ENCODE measurements around the gene MARF1. TPM values are rescaled to one million over a fixed set of nuclear protein-coding genes. Genes with fewer than 3 reads are reported as not detected.
"Not testable (repeated sequence)": the region's sequence is repeated elsewhere in the genome, so short reads cannot be mapped to it uniquely, and the experiment has no call there.

Gene MARF1
- total RNA-seq, 1 experiment from 2014 or later, result 71.6 TPM

- Histone ChIP-seq H3K4me3 (ENCODE audit: low read depth, low read length, poor library complexity, severe bottlenecking) (no peak overlapping the region), H3K9me3 (ENCODE audit: low read depth, low read length, poor library complexity, severe bottlenecking) (no peaks in the 10 kb centered on the region), H3K27me3 (replicated peaks; ENCODE audit: insufficient read depth, low read depth, low read length, poor library complexity) (no peaks in the 10 kb centered on the region), H3K4me1 (ENCODE audit: insufficient read depth, low read length, poor library complexity, severe bottlenecking) (no peaks in the 10 kb centered on the region), H3K27ac (ENCODE audit: low read depth, low read length, poor library complexity, severe bottlenecking) (no peak overlapping the region), H3K36me3 (ENCODE audit: insufficient read depth, low read length, poor library complexity, severe bottlenecking) (peaks cover 11% of the 10 kb centered on the region)
- ChIA-PET CTCF (no interaction called here), POLR2A (ENCODE audit: low non-redundant PET) (no interaction called here)
- no peak for DNase-seq (ENCODE audit: low spot score)
- TF ChIP-seq EZH2 (IDR thresholded peaks at IDR 0.05; ENCODE audit: borderline replicate concordance, low read depth, low read length, poor library complexity, severe bottlenecking) (no peak), CTCF (conservative IDR thresholded peaks at IDR 0.05; ENCODE audit: low read depth, low read length) (no peak)
- BruUV-seq (replicated peaks), result no TSS peak
- intact Hi-C loops (cut with micrococcal nuclease; ENCODE audit: unreplicated experiment), result no loop called here
Measured at GRCh38 chr16:15660203-15660601, 17.2 kb upstream of the MARF1 start.

DNA sequence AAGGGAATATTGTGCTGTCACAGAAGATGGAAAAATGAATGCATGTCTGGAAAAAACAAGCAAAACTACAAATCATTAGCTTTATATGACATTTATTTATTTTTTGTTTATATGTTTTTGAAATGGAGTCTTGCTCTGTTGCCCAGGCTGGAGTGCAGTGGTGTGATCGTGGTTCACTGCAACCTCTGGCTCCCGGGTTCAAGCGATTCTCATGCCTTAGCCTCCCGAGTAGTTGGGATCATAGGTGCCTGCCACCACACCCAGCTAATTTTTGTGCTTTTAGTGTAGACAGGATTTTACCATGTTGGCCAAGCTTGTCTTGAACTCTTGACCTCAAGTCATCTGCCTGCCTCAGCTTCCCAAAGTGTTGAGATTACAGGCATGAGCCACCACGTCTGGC is 15.6 kb upstream of the MARF1 start:
- DNase-seq (ENCODE audit: low spot score), result no peak
- Histone ChIP-seq H3K9me3 (ENCODE audit: low read depth, low read length, poor library complexity, severe bottlenecking) (no peaks in the 10 kb centered on the region), H3K36me3 (ENCODE audit: insufficient read depth, low read length, poor library complexity, severe bottlenecking) (peaks cover 3% of the 10 kb centered on the region), H3K4me3 (ENCODE audit: low read depth, low read length, poor library complexity, severe bottlenecking) (no peak overlapping the region), H3K27me3 (replicated peaks; ENCODE audit: insufficient read depth, low read depth, low read length, poor library complexity) (no peaks in the 10 kb centered on the region), H3K4me1 (ENCODE audit: insufficient read depth, low read length, poor library complexity, severe bottlenecking) (no peaks in the 10 kb centered on the region), H3K27ac (ENCODE audit: low read depth, low read length, poor library complexity, severe bottlenecking) (no peak overlapping the region)
- POLR2A ChIA-PET (ENCODE audit: low non-redundant PET), result no interaction called here
- CTCF ChIA-PET, result no interaction called here
- no peak for TF ChIP-seq EZH2 (IDR thresholded peaks at IDR 0.05; ENCODE audit: borderline replicate concordance, low read depth, low read length, poor library complexity, severe bottlenecking)
- no peak for TF ChIP-seq CTCF (conservative IDR thresholded peaks at IDR 0.05; ENCODE audit: low read depth, low read length)
- no TSS peak for BruUV-seq (replicated peaks)
- intact Hi-C loops (cut with micrococcal nuclease; ENCODE audit: unreplicated experiment), result no loop called here

- H3K9me3 ChIP-seq (ENCODE audit: low read depth, low read length, poor library complexity, severe bottlenecking), result no peaks in the 10 kb centered on the region
- BruUV-seq (replicated peaks), result no TSS peak
- no peaks in the 10 kb centered on the region for H3K4me1 ChIP-seq (ENCODE audit: insufficient read depth, low read length, poor library complexity, severe bottlenecking)
- no peak overlapping the region for H3K27ac ChIP-seq (ENCODE audit: low read depth, low read length, poor library complexity, severe bottlenecking)
- H3K36me3 ChIP-seq (ENCODE audit: insufficient read depth, low read length, poor library complexity, severe bottlenecking), result peaks cover 3% of the 10 kb centered on the region
- DNase-seq (ENCODE audit: low spot score), result no peak
- H3K27me3 ChIP-seq (replicated peaks; ENCODE audit: insufficient read depth, low read depth, low read length, poor library complexity), result no peaks in the 10 kb centered on the region
- CTCF ChIA-PET, result no interaction called here
- POLR2A ChIA-PET (ENCODE audit: low non-redundant PET), result no interaction called here
- TF ChIP-seq EZH2 (IDR thresholded peaks at IDR 0.05; ENCODE audit: borderline replicate concordance, low read depth, low read length, poor library complexity, severe bottlenecking) (no peak), CTCF (conservative IDR thresholded peaks at IDR 0.05; ENCODE audit: low read depth, low read length) (no peak)
- no peak overlapping the region for H3K4me3 ChIP-seq (ENCODE audit: low read depth, low read length, poor library complexity, severe bottlenecking)
- intact Hi-C loops (cut with micrococcal nuclease; ENCODE audit: unreplicated experiment), result no loop called here
Measured at GRCh38 chr16:15658149-15658548, 15.2 kb upstream of the MARF1 start.

GRCh38 chr16:15655561-15655960 is 12.6 kb upstream of the MARF1 start:
- not testable (repeated sequence) for BruUV-seq (replicated peaks); H3K27me3 ChIP-seq (replicated peaks; ENCODE audit: insufficient read depth, low read depth, low read length, poor library complexity)

More at GRCh38 chr16:15655561-15655960, 12.6 kb upstream of the MARF1 start:
- H3K4me1 ChIP-seq (ENCODE audit: insufficient read depth, low read length, poor library complexity, severe bottlenecking); POLR2A ChIA-PET (ENCODE audit: low non-redundant PET); H3K36me3 ChIP-seq (ENCODE audit: insufficient read depth, low read length, poor library complexity, severe bottlenecking); H3K9me3 ChIP-seq (ENCODE audit: low read depth, low read length, poor library complexity, severe bottlenecking); H3K4me3 ChIP-seq (ENCODE audit: low read depth, low read length, poor library complexity, severe bottlenecking); H3K27ac ChIP-seq (ENCODE audit: low read depth, low read length, poor library complexity, severe bottlenecking); intact Hi-C loops (cut with micrococcal nuclease; ENCODE audit: unreplicated experiment); CTCF ChIA-PET; DNase-seq (ENCODE audit: low spot score): not testable (repeated sequence)
